ENCODE measurements around the gene TMEM115.
A peak's percentile ranks its signal among the peaks of the same experiment; 100 is the strongest.

TMEM115 gene

GRCh38 chr3:50330330-50330729 is 29.0 kb downstream of the TMEM115 start:
- no peak for DNase-seq

- peak; percentile 93 for DNase-seq
Observed at GRCh38 chr3:50327943-50328691, 31.2 kb downstream of the TMEM115 start, which contains the start of gene TUSC2. Gene TUSC2 (minus strand): TSS chr3:50328223. CDS start chr3:50328099, 124 bp downstream.

GRCh38 chr3:50327129-50327528 is 32.2 kb downstream of the TMEM115 start:
- no peak for DNase-seq

GRCh38 chr3:50326182-50326541 is 33.2 kb downstream of the TMEM115 start:
- no peak for DNase-seq

DNA sequence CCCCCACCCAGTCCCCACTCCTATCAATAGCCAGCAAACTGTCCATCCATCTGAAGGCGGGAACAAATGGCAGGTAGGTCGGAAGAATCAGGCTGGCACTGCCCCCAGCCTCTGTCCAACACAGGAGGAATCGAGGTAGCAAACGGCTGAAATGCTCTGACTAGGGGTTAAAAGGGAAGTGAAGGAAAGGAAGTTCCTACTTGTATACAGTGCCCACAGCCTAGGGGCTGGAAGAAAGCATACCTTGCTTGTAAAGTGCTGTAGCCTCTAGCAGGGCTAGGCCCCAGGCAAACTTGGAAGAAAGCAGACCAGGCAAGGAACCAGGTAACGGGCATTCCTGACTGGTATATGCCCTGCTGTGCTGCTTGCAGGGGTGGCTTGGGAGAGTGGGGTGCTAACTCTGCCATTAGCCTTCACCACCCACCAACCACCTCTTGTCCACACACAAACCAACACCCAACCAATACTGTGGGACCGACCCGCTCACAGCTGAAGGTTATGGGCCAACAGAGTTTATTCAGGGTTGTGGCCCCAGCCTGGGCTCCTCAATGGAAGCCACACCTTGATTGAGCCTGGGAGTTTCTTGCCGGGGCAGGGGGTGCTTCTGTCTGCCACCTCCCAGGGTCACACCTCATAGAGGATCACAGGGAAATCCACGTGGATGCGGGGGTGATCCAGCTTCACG is 33.7 kb downstream of the TMEM115 start:
- DNase-seq = no peak

GRCh38 chr3:50325113-50325480 is 34.2 kb downstream of the TMEM115 start:
- no peak for DNase-seq

GRCh38 chr3:50324351-50325112 is 34.8 kb downstream of the TMEM115 start:
- DNase-seq = peak; percentile 44

GRCh38 chr3:50323614-50324199 is 35.6 kb downstream of the TMEM115 start:
- no peak for DNase-seq

DNA sequence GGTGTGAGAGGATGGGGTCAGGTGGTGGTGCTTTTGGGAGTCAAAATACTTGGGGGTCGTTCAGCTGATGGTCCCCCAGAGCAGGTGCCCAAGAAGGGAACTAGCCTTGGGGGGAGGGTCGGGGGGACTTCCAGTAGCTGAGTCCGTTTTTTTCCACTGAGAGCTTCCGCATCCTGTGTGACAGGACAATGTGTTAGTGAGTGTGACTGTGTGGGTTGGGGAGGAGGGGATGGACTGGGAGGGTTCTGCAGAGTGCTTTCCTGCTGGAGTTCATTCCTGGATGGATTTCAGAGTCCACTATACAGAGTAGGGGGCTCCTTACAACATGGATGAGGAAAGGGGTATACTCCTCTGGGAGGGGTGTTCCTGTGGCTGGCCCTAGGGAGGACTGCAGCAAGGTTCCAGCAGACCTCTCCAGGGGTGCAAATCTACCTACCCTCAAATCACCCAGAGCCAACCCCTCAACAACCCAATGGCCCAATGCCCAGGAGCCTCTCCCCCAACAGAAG is 36.2 kb downstream of the TMEM115 start:
- DNase-seq = no peak

- DNase-seq = no peak
Observed at GRCh38 chr3:50322386-50323091, 36.8 kb downstream of the TMEM115 start, which contains the start of gene HYAL2. Gene HYAL2 (minus strand): TSS chr3:50322745. CDS start chr3:50320489, 2,256 bp downstream.

- DNase-seq = no peak
Observed at GRCh38 chr3:50322115-50322385, 37.3 kb downstream of the TMEM115 start.

DNA sequence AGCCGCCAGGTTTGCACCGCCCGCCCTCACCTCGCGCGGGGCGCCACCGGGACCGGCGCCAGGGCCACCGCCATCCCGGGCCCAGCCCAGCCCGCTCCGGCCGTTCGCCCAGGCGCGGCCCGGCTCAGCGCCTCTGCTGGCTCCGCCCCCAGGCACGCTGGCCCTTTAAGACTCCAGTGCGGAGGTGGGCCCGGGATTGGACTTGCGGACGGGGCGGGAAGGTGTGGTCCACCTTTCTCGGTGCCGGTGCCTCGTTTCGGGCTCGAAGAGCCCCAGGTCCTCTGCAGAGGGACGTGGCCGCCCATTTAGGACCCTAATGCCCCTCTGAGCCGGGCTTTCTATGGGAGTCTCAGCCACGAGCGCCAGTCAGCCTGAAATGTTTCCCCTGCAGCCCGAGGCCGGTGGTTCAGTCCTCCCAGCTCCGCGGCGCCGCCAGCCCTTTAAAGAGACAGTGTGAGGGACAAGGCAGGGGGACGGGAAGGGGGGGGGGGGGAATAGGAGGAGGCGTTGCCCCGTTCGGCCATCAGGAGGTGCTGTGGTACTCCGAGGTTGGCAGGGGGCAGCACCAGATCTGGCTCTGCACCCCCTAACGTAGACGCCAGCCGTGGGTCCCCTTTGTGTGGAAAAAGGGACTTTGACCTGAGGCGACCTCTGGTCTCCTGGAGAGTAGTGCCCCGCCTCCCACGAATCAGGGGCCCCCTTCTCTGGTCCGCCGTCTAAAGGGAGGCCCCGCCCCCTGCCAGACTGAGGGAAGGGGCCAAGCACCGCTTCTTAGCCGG is 37.8 kb downstream of the TMEM115 start:
- DNase-seq = peak; percentile 72

DNA sequence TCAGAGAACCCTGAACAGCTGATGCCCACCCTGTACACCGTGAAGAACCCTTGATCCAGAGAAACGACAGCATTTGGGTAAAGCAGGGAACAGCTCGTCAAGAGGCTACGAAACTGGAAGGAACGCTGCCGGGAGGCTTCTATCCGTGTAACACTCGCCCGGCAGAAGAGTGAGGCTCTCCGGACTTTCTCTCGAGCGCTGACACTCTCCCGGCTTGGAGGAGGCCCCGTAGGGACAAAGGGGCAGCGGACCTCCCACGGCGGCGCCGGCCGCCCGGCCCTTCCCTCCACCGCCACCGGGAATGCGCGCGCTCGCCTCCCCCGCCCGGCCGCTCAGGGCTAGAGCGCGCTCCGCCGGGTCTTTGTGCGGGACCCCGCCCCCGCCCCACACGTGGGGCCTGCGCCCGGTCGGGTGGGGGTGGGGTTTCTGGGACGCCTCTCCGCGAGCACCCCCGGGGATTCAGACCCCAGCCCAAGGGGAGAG is 38.4 kb downstream of the TMEM115 start:
- DNase-seq = peak; percentile 55

DNA sequence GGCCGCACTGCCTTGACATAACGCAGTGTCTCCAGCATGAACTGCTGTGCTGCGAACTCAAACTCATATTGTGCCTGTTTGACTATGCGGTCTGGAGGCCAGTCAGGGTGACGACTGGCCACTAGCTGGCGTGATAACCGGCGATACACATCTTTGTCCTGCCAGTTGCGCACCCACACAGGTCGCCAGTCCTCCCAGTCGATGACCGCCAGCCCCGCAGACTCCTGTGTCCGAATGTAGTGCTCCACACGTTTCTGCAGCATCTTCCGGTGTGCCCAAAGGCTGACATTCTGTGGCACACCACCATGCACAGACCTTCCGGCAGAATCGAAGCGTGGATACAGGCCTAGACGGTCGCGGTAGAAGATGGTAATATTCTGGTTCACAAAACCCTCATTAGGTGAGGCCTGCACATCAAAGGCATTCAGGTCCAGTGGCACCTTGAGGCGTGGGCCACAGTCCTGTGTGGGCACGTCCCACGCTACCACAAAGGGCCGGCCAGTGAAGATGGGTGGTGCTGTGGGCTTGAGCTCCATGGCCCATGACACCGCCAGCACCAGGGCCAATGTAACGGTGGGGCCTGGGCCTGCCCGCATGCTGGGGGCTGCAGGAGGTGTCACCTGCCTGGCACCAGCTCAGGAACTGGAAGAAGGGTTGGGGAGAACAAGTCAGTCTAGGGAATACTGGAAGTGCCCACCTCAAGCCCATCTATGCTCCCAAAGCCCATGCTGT is 39.3 kb downstream of the TMEM115 start:
- no peak for DNase-seq

DNA sequence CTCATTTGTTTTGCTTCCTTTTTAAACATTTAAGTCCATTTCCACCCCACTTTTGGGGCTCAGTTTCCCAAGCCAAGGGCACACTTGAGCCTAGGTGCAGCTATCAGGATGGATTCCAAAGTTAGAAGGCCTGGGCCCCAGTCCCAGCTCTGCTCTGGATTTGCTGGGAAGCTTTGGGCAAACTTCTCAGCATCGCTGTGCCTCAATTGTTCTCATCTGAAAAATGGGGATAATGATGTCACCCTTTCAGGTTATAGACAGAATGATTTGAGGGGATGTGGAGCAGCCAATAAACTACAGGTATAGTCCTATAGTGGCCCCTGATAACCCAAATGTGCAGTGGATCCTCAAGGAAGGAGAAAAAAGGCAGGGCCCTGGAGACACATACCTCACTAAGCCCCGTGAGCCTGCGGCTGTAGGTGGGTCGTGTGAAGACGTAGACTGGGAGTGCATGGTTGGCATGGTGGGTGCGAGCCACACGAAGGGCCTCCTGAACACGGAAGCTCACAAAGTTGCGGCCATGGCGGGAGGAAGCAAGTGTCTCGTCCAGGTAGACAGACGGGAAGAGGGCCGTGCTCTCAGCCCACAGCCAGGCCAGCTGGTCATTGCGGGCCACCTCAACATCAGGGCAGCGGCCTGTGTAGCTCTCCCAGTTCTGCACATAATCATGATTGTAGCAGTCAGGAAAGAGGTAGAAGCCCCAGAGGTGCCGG is 40.0 kb downstream of the TMEM115 start:
- no peak for DNase-seq

DNA sequence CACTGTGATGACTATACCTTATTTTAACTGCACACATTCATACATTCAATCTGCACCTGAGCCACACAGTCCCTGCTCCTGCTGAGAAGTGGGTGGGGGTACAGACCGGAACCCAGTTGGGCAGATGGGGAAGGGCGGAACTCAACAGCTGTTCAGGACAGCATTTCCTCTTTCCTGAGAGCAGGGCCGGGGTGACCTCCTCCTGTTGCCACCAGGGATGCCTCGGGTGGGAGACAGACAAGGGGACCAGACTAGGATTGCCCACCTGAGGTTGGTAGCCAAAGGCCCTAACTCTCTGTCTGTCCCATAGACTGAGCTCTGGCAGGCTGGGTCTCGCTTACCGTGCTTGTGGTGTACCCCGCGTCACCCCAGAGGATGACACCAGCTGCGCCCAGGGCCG is 40.7 kb downstream of the TMEM115 start:
- no peak for DNase-seq

GRCh38 chr3:50318163-50318562 is 41.2 kb downstream of the TMEM115 start:
- no peak for DNase-seq

DNA sequence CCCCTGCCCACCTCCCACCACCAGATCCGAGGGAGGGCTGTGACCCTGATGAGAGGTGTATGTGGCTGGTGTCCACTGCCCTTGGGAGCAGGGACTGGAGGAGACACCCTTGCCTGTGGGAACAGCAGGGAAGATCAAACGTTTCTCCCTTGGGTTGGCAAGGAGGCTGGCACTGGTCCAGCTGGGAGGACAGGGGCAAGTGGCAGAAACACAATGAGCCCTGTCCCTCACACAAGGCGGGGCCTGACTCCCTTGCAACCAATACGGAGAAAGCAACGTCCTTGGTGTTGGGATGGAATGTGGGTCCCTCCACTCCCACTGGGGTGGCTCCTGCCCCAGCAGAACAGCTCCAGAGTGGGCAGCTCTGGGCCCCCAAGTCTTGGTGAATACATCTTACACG is 42.0 kb downstream of the TMEM115 start:
- no peak for DNase-seq

DNA sequence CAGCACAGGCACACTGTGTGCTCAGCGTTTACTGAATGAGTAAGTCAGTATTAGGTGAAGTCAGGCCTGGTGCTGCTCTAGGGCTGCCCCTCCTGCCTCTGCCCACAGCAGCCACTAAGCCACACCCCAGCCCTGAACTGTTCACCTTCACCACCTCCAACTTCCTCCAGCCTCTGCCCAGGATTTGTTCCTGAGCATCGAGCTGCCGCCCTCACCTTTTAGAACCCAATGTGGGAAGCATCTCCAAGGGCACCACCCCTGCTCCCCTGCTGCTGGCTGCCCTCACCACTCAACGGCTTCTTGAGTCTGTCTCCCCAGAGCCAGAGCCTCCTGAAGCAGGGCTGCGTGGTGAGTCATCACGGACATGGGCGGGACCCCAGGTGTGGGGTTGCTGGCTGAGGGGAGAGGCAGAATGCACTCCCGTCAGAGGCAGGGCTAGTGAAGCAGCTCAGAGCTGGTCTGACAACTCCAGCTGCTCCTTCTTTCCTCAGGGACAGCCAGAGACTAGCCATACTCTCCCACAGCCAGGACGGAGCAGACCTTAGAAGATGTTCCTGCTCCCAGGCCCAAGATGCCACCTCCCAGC is 42.6 kb downstream of the TMEM115 start:
- DNase-seq = peak; percentile 56

DNA sequence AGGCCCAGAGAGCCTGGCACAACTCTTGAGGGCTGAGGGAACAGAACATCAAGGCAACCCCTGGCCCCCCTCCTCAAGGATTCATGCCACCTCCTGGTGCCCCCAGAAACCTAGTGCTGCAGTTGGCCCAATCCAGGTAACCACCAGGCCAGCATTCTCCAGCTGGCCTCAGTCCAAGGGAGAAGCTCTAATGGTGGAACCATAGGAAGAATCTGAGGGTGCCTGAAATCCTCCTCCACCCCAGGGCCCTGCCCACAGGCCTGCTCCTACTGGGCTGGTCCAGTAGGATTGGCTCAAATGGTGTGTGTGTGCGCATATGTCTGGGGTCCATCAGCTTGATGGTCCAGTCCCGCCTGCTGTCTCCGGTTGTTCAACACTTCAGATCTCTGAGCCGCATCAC is 44.5 kb downstream of the TMEM115 start:
- no peak for DNase-seq
